Measurements from ENCODE around the gene OXCT2. TPM values are rescaled to one million over a fixed set of nuclear protein-coding genes. Genes with fewer than 3 reads are reported as not detected.

The OXCT2 gene
- total and polyA plus RNA-seq, 2 experiments from 2014 or later, result 0.69 to 3.5 TPM

DNA sequence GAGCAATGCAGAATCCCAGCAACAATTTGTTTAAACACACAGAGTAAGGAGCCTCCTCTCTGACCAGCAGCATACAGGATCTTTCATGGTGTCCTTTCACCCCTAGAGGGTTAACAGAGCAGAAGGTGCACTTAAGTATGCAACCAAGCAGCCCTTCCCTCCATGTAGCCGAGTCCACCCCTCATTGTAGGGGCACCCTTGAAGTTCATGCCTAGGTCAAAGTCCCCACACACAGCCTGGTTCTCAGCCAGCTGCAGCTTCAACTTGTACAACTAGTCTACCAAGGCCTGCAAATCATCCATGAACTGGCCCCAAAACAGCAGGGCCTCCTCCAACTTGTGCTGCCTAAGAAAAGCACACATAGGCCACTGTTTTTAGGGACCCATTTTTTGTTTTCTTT lies 24.5 kb upstream of the OXCT2 start:
- no peaks in the 10 kb centered on the region for H3K9me3 ChIP-seq (ENCODE audit: low read depth)
- no peaks in the 10 kb centered on the region for H3K36me3 ChIP-seq (ENCODE audit: low read depth)
- no peaks in the 10 kb centered on the region for H3K79me2 ChIP-seq (ENCODE audit: insufficient read depth)
- in situ Hi-C loops (cut with MboI), result no loop called here
- no peak overlapping the region for H3K4me3 ChIP-seq
- no peaks in the 10 kb centered on the region for H4K20me1 ChIP-seq (ENCODE audit: insufficient read depth)
- H3K4me2 ChIP-seq (ENCODE audit: unreplicated experiment), result no peak overlapping the region
- H3K27ac ChIP-seq, result no peak overlapping the region
- H3K4me1 ChIP-seq (ENCODE audit: insufficient read depth), result peaks cover 6% of the 10 kb centered on the region
- no peaks in the 10 kb centered on the region for H3K9me2 ChIP-seq (ENCODE audit: insufficient read depth)
- WGBS, 2 experiments (ENCODE audit: low coverage in 1 of 2, low lambda C conversion rate in 2 of 2, missing lambda C conversion rate in 2 of 2), result 0 to 7% methylated on average over 1 of the region's 1 CpG
- TF ChIP-seq EZH2phosphoT487 (IDR thresholded peaks at IDR 0.05; ENCODE audit: insufficient read depth, low read depth) (no peak), EZH2 (IDR thresholded peaks at IDR 0.05; ENCODE audit: insufficient read depth, poor library complexity, severe bottlenecking) (no peak)
- H3F3A ChIP-seq (ENCODE audit: insufficient read depth), result peaks cover 5% of the 10 kb centered on the region
- DNase-seq, result no peak
- no peak overlapping the region for H2AFZ ChIP-seq
- 0 out of 2 replicates have a peak, but pooled peaks cover 11% of the 10 kb centered on the region for H3K27me3 ChIP-seq (replicated peaks; ENCODE audit: insufficient read depth)
- H3K9ac ChIP-seq, result no peak overlapping the region

DNA sequence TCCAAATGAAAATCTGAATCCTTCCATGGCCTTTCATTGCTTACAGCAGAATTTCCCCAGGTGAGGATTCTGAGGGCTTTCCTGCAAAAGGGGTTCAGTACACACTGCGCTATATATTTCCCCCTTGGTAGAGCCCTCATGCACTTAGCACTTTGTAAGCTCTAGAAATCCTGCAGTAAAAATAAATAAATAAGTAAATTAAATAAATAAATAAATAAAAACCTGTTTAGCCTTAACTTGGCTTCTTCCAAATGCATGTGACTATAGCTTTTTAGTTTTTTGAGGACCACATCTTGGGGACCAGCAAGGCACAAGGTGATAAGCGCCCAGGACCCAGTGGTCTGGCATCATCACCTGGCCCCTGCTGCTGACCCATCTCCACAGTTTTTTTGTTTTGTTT lies 20.7 kb upstream of the OXCT2 start:
- H3K27ac ChIP-seq, result no peak overlapping the region
- no peak overlapping the region for H2AFZ ChIP-seq
- peaks cover 34% of the 10 kb centered on the region for H3K27me3 ChIP-seq (replicated peaks; ENCODE audit: insufficient read depth)
- H3K4me3 ChIP-seq, result no peak overlapping the region
- H3F3A ChIP-seq (ENCODE audit: insufficient read depth), result no peaks in the 10 kb centered on the region
- H3K4me2 ChIP-seq (ENCODE audit: unreplicated experiment), result no peak overlapping the region
- H3K36me3 ChIP-seq (ENCODE audit: low read depth), result no peaks in the 10 kb centered on the region
- DNase-seq, result no peak
- H3K9me3 ChIP-seq (ENCODE audit: low read depth), result no peaks in the 10 kb centered on the region
- WGBS, 2 experiments (ENCODE audit: low coverage in 1 of 2, low lambda C conversion rate in 2 of 2, missing lambda C conversion rate in 2 of 2), result 66 to 79% methylated on average over 2 of the region's 2 CpGs
- no peaks in the 10 kb centered on the region for H4K20me1 ChIP-seq (ENCODE audit: insufficient read depth)
- H3K4me1 ChIP-seq (ENCODE audit: insufficient read depth), result no peaks in the 10 kb centered on the region
- in situ Hi-C loops (cut with MboI), result no loop called here
- no peaks in the 10 kb centered on the region for H3K79me2 ChIP-seq (ENCODE audit: insufficient read depth)
- no peak overlapping the region for H3K9ac ChIP-seq
- H3K9me2 ChIP-seq (ENCODE audit: insufficient read depth), result no peaks in the 10 kb centered on the region
- no peak for TF ChIP-seq EZH2phosphoT487 (IDR thresholded peaks at IDR 0.05; ENCODE audit: insufficient read depth, low read depth)
- no peak for TF ChIP-seq EZH2 (IDR thresholded peaks at IDR 0.05; ENCODE audit: insufficient read depth, poor library complexity, severe bottlenecking)

DNA sequence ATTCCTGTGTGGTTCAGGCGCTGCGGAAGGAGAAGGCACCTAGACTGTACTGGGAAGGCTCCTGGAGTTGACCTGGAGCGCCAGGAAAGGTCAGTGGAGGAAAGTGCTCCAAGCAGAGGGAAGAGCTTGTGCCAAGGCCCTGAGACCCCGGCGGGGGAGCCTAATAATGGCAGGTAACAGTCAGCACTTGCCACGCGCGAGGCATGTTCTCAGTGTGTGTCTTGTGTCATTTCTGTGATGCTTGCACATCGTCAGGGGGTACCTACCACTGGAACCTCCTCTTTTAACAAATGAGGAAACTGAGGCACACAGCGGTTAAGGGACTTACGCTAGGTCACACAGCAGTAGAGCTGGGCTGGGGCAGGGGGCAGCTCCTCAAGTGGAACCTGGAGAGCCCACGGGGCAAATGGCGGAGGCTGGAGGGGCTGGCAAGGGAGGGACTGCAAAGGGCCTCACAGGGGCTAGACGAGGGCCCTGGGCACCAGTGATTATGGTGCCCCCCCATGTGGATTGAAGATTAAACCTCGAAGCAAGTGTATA lies 18.5 kb upstream of the OXCT2 start:
- Histone ChIP-seq H4K20me1 (ENCODE audit: insufficient read depth) (no peaks in the 10 kb centered on the region), H3K79me2 (ENCODE audit: insufficient read depth) (no peaks in the 10 kb centered on the region), H3K9me2 (ENCODE audit: insufficient read depth) (no peaks in the 10 kb centered on the region), H3K36me3 (ENCODE audit: low read depth) (no peaks in the 10 kb centered on the region), H3K4me1 (ENCODE audit: insufficient read depth) (no peaks in the 10 kb centered on the region), H3K4me2 (ENCODE audit: unreplicated experiment) (no peak overlapping the region), H2AFZ (no peak overlapping the region), H3K27ac (no peak overlapping the region), H3K9me3 (ENCODE audit: low read depth) (no peaks in the 10 kb centered on the region), H3K4me3 (no peak overlapping the region), H3F3A (ENCODE audit: insufficient read depth) (no peaks in the 10 kb centered on the region), H3K9ac (no peak overlapping the region), H3K27me3 (replicated peaks; ENCODE audit: insufficient read depth) (peaks cover 34% of the 10 kb centered on the region)
- TF ChIP-seq EZH2 (IDR thresholded peaks at IDR 0.05; ENCODE audit: insufficient read depth, poor library complexity, severe bottlenecking) (peak; percentile 27), EZH2phosphoT487 (IDR thresholded peaks at IDR 0.05; ENCODE audit: insufficient read depth, low read depth) (no peak)
- in situ Hi-C loops (cut with MboI), result no loop called here
- no peak for DNase-seq
- WGBS, 2 experiments (ENCODE audit: low coverage in 1 of 2, low lambda C conversion rate in 2 of 2, missing lambda C conversion rate in 2 of 2), result 31 to 36% methylated on average over 15 of the region's 15 CpGs

DNA sequence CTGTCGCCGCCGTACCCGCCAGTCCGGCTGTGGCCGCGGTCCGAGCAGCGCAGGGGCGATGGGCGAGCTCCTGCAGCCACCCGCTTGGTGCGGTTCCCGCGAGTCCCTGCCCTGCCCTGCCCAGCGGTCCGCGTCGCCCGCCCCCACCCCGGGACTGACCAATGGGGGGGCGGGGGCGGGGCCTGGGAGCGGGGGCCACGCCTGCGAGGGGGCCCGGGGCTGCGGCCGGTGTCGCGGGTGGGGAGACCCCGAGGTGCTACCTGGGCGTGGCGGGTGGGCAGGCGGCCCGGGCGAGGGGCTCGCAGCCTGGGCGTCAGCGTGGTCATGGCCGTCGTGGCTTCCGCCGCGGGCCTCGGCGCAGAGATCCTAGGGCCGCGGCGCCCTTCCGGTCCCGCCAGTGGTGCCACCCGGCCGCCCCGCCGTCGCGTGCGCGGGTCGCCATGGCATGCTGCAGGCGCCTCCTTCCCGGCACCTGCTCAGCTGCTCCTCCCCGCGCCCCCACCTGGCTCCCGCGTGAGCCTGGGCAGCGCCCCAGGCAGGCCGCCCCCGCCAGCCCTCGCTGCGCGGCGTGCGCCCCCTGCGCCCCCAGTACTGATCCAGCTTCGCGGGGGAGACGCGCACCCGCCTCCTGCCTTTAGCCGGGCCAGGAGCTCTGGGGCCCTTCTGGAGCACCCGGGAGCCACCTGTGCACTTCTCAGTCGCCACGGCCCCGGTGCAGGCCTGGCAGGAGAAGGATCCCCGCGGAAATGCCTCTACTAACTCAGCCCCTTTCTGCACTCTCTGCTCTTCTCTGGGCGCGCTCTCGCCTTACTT lies 17.8 kb upstream of the OXCT2 start, which contains the start of gene BMP8B:
Gene BMP8B, minus strand, starts transcription at position 108 of the 813 bp plus-strand sequence. CDS start 380 bp downstream, outside the sequence.
- H3K4me2 ChIP-seq (ENCODE audit: unreplicated experiment), result no peak within 1 kb of the TSS

More for the DNA sequence above, 17.8 kb upstream of the OXCT2 start, which contains the start of gene BMP8B:
- no peaks in the 10 kb centered on the region for H3F3A ChIP-seq (ENCODE audit: insufficient read depth)
- peak; percentile 44 for DNase-seq
- H3K4me3 ChIP-seq, result 0 out of 2 replicates have a peak within 1 kb of the TSS, but pooled peaks have one; percentile 38
- no peaks in the 10 kb centered on the region for H4K20me1 ChIP-seq (ENCODE audit: insufficient read depth)
- no peaks in the 10 kb centered on the region for H3K79me2 ChIP-seq (ENCODE audit: insufficient read depth)
- H2AFZ ChIP-seq, result peak within 1 kb of the TSS; percentile 26; the same call in 1 of the 2 replicates
- H3K9me2 ChIP-seq (ENCODE audit: insufficient read depth), result no peaks in the 10 kb centered on the region
- in situ Hi-C loops (cut with MboI), result no loop called here
- no peak within 1 kb of the TSS for H3K9ac ChIP-seq
- no peaks in the 10 kb centered on the region for H3K9me3 ChIP-seq (ENCODE audit: low read depth)
- TF ChIP-seq EZH2 (IDR thresholded peaks at IDR 0.05; ENCODE audit: insufficient read depth, poor library complexity, severe bottlenecking) (no peak), EZH2phosphoT487 (IDR thresholded peaks at IDR 0.05; ENCODE audit: insufficient read depth, low read depth) (no peak)
- H3K27me3 ChIP-seq (replicated peaks; ENCODE audit: insufficient read depth), result peaks cover 34% of the 10 kb centered on the region
- H3K4me1 ChIP-seq (ENCODE audit: insufficient read depth), result no peaks in the 10 kb centered on the region
- no peaks in the 10 kb centered on the region for H3K36me3 ChIP-seq (ENCODE audit: low read depth)
- WGBS, 2 experiments (ENCODE audit: low coverage in 1 of 2, low lambda C conversion rate in 2 of 2, missing lambda C conversion rate in 2 of 2), result 4 to 10% methylated on average over 27 to 60 of the region's 91 CpGs
- no peak within 1 kb of the TSS for H3K27ac ChIP-seq
